A673 (cell line): ENCODE results near the gene SHROOM3. TPM values are rescaled to one million over a fixed set of nuclear protein-coding genes. Genes with fewer than 3 reads are reported as not detected.

Source experiments
- BruUV-seq: library from RNA; stranded (reverse); fragments of 400-500 nt; replicated peaks from 2 replicates; lab custom pipeline; 2021; lab: Mats Ljungman, UMichigan
- CTCF ChIA-PET: fragments of 300-600 bp; sonication (Branson Sonifier 250); formaldehyde crosslinking; loops from one replicate; lab custom pipeline; 2022; ENCODE audit warnings: antibody characterized with exemption; lab: Charles Lee
- POLR2A ChIA-PET: fragments of 300-600 bp; sonication (Branson Sonifier 250); formaldehyde crosslinking; loops from one replicate; lab custom pipeline; 2022; ENCODE audit warnings: antibody characterized with exemption; ENCODE audit not compliant: low non-redundant PET; lab: Charles Lee
- DNase-seq: peaks from one replicate; pipeline ENCODE4 v3.0.0-alpha.2; 2015; ENCODE audit warnings: low spot score
- H3K27ac ChIP-seq: fragments of 200-600 bp; sonication (generic); 2 replicates; pipeline ENCODE4 v1.5.1; 2016; ENCODE audit warnings: mixed run types, low read depth, mild to moderate bottlenecking, mixed read lengths, antibody characterized with exemption, low read length; ENCODE audit not compliant: poor library complexity, severe bottlenecking
- H3K27me3 ChIP-seq: fragments of 200-600 bp; sonication (generic); replicated peaks from 2 replicates; pipeline ENCODE4 v1.6.1; 2017; ENCODE audit warnings: mixed run types, low read depth, mild to moderate bottlenecking, mixed read lengths, antibody characterized with exemption, low read length; ENCODE audit not compliant: insufficient read depth, poor library complexity
- H3K36me3 ChIP-seq: fragments of 200-600 bp; sonication (generic); 2 replicates; pipeline ENCODE4 v1.6.1; 2016; ENCODE audit warnings: mixed run types, mild to moderate bottlenecking, mixed read lengths, antibody characterized with exemption, low read length; ENCODE audit not compliant: insufficient read depth, poor library complexity, severe bottlenecking
- H3K4me1 ChIP-seq: fragments of 200-600 bp; sonication (generic); 2 replicates; pipeline ENCODE4 v1.6.1; 2017; ENCODE audit warnings: mixed run types, mild to moderate bottlenecking, mixed read lengths, antibody characterized with exemption, low read length; ENCODE audit not compliant: insufficient read depth, poor library complexity, severe bottlenecking
- H3K4me3 ChIP-seq: fragments of 200-600 bp; sonication (generic); 2 replicates; pipeline ENCODE4 v1.5.1; 2016; ENCODE audit warnings: low read depth, mixed run types, mild to moderate bottlenecking, mixed read lengths, low read length; ENCODE audit not compliant: poor library complexity, severe bottlenecking
- H3K9me3 ChIP-seq: fragments of 200-600 bp; sonication (generic); 2 replicates; pipeline ENCODE4 v1.6.1; 2016; ENCODE audit warnings: mixed run types, low read depth, mild to moderate bottlenecking, mixed read lengths, antibody characterized with exemption, low read length; ENCODE audit not compliant: poor library complexity, severe bottlenecking
- CTCF ChIP-seq: fragments of 300-800, 200-600 bp; sonication (generic); conservative IDR thresholded peaks from 2 replicates; pipeline ENCODE4 v1.5.1; 2017; ENCODE audit warnings: low read depth, mild to moderate bottlenecking, antibody characterized with exemption, low read length, moderate library complexity, mixed read lengths
- EZH2 ChIP-seq: fragments of 200-600 bp; sonication (generic); IDR thresholded peaks from 2 replicates; pipeline ENCODE4 v1.6.1; 2017; ENCODE audit warnings: borderline replicate concordance, low read depth, mild to moderate bottlenecking, mixed read lengths, antibody characterized with exemption, low read length; ENCODE audit not compliant: poor library complexity, severe bottlenecking
- intact Hi-C: fragments of 100-400 bp; cut with micrococcal nuclease; formaldehyde crosslinking; loops from one replicate; pipeline ENCODE4 v1.10.0; 2022; ENCODE audit not compliant: unreplicated experiment
- total RNA-seq: library from RNA; stranded (reverse); gene quantifications from 2 replicates; pipeline ENCODE4 v1.2.3, GENCODE V29; 2021

Gene SHROOM3
- total RNA-seq, 1 experiment from 2014 or later = 9.3 TPM

- Histone ChIP-seq H3K9me3 (no peaks in the 10 kb centered on the region), H3K4me1 (no peaks in the 10 kb centered on the region), H3K4me3 (no peak overlapping the region), H3K27me3 (no peaks in the 10 kb centered on the region), H3K36me3 (no peaks in the 10 kb centered on the region), H3K27ac (no peak overlapping the region)
- BruUV-seq = no TSS peak
- no peak for TF ChIP-seq CTCF
- TF ChIP-seq EZH2 = no peak
- intact Hi-C loops = no loop called here
- no peak for DNase-seq
- CTCF ChIA-PET = no interaction called here
- POLR2A ChIA-PET = no interaction called here
Measured at GRCh38 chr4:76651616-76652015, 216.6 kb downstream of the SHROOM3 start.

- TF ChIP-seq EZH2 (no peak), CTCF (no peak)
- H3K4me1 ChIP-seq = no peaks in the 10 kb centered on the region
- no peak overlapping the region for H3K27ac ChIP-seq
- no peaks in the 10 kb centered on the region for H3K36me3 ChIP-seq
- H3K4me3 ChIP-seq = no peak overlapping the region
- CTCF ChIA-PET = no interaction called here
- DNase-seq = no peak
- H3K9me3 ChIP-seq = no peaks in the 10 kb centered on the region
- POLR2A ChIA-PET = no interaction called here
- BruUV-seq = no TSS peak
- H3K27me3 ChIP-seq = no peaks in the 10 kb centered on the region
- intact Hi-C loops = no loop called here
Measured at GRCh38 chr4:76652389-76652788, 217.4 kb downstream of the SHROOM3 start.

- POLR2A ChIA-PET = no interaction called here
- H3K4me3 ChIP-seq = no peak overlapping the region
- no peaks in the 10 kb centered on the region for H3K36me3 ChIP-seq
- H3K27ac ChIP-seq = no peak overlapping the region
- CTCF ChIA-PET = no interaction called here
- H3K9me3 ChIP-seq = no peaks in the 10 kb centered on the region
- DNase-seq = no peak
- H3K27me3 ChIP-seq = no peaks in the 10 kb centered on the region
- no peaks in the 10 kb centered on the region for H3K4me1 ChIP-seq
- intact Hi-C loops = no loop called here
- BruUV-seq = no TSS peak
- TF ChIP-seq CTCF = no peak
- TF ChIP-seq EZH2 = no peak
Measured at GRCh38 chr4:76654084-76654483, 219.1 kb downstream of the SHROOM3 start.
